Activated CD8-positive, alpha-beta memory T cell treated with anti-CD3 and anti-CD28 coated beads for 36 hours (primary cell): Measurements from ENCODE around the gene GUCY1A2. TPM values are rescaled to one million over a fixed set of nuclear protein-coding genes. Genes with fewer than 3 reads are reported as not detected.

Experiments
- CTCF ChIA-PET: fragments of 350-600 bp; sonication (Branson Sonifier 250); formaldehyde crosslinking; loops from one replicate; lab custom pipeline; 2021; ENCODE audit warnings: antibody characterized with exemption; lab: Charles Lee
- POLR2A ChIA-PET: fragments of 350-600 bp; sonication (Branson Sonifier 250); formaldehyde crosslinking; loops from one replicate; lab custom pipeline; 2021; ENCODE audit warnings: antibody characterized with exemption; lab: Charles Lee
- total RNA-seq, 2 experiments: library from RNA; stranded (reverse); gene quantifications; one replicate each; pipeline ENCODE4 v1.2.3, GENCODE V29; 2021

The GUCY1A2 gene
- total RNA-seq, 2 experiments from 2014 or later = not detected

GRCh38 chr11:107006076-107006833, 12.0 kb downstream of the GUCY1A2 start:
- CTCF ChIA-PET = no interaction called here
- POLR2A ChIA-PET = no interaction called here

DNA sequence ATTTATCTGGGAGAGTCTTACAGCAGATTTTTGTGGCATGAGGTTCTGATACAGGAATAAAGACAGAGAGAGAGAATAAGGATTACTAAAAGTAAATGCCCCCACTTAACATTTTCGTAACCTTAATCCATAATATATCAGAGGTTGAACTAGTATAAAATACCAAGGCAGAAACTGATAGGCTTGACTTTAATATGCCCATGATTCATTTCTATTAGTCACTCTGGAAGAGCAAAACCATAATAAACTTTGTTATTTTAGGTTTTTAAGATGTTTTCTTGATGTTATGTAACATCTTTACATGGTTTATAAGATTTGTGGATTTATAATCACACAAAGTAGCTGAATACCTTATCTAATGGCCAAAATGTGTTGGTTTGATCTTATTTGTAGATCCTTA, 19.1 kb downstream of the GUCY1A2 start:
- CTCF ChIA-PET = no interaction called here
- POLR2A ChIA-PET = no interaction called here

GRCh38 chr11:106998916-106999188, 19.4 kb downstream of the GUCY1A2 start:
- CTCF ChIA-PET = no interaction called here
- POLR2A ChIA-PET = no interaction called here

DNA sequence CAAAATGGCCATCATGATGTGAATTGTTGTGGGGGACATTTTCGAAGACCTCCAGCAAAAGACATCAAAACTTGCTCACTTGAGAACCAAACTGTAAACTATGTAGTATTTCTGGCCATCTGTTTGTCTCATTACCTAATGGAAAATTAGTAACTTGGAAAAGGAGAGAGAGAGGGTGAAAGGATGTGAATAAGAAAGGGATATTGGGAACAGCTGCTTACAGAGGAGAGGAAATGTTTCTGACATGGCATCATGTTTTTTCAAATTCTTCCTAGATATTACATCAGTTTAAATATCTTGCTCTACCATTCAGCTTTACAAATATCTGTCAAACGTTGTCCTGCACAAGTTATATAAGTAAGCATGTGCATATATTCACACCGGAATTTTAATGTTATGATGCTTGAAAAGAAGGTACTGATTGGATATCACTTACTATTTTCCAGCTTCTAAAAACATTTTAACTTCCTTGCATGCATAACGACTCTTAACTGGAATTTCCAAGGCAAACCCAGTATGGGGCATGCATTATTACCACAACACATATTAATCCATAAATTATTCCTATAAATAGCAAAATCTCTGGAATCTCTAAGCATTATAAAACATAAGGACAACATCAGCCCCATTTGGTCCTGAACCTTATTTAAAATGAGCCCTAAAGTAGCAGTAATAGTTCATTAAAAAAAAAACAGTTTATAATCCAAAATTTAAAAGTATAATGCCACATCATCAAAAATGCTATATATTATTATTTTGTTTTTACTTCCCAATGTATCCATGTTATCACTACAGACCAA, 20.0 kb downstream of the GUCY1A2 start:
- CTCF ChIA-PET = no interaction called here
- POLR2A ChIA-PET = no interaction called here

DNA sequence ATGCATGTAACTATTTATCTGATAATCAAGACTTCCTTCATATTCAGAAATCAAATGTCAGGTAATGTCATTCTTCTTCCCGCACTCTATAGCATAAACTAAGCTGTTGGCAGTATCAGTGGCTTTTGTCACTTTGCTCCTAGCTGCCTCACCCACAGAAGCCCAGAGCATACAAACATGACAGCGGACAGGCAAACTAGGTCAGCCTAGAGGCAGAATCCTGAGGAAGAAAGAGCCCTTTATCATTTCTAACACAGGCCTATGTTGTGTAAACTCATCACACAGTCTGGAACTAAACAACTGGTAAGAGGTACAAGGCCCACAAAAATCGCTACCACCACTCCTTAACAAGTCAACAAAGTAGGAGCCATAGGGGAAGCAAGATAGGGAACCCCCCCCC, 21.0 kb downstream of the GUCY1A2 start:
- POLR2A ChIA-PET = no interaction called here
- CTCF ChIA-PET = no interaction called here

- CTCF ChIA-PET = no interaction called here
- POLR2A ChIA-PET = no interaction called here
Measured at GRCh38 chr11:106996691-106997090, 21.6 kb downstream of the GUCY1A2 start.

DNA sequence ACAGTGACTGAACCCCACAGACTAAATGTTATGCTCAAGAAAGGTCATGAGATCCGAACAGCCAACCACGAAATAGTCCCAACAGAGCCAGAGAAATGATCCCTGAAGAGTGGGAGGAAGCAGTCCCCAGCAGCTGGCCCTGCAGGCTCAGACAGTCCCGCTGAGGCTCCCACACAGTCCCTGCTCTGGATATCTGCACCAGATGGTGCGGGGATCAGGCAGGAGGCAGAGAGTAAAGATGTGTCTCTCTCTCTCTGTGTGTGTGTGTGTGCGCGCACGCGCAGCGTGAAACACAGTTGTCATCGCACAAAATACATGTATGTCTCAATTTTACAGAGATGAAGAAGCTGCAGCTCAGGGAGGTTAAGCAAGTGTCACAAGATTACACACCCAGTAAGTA, 27.9 kb downstream of the GUCY1A2 start:
- CTCF ChIA-PET = no interaction called here

GRCh38 chr11:106989078-106989455, 29.2 kb downstream of the GUCY1A2 start:
- POLR2A ChIA-PET = no interaction called here

More for the DNA sequence above, 27.9 kb downstream of the GUCY1A2 start:
- POLR2A ChIA-PET = no interaction called here

GRCh38 chr11:106988151-106989077, 29.9 kb downstream of the GUCY1A2 start:
- ChIA-PET CTCF (no interaction called here), POLR2A (interaction anchor here (0.7 kb wide), 1 partner anchor 214 kb away, joined by 6 read pairs; no protein-coding TSS in a partner anchor)

More at GRCh38 chr11:106989078-106989455, 29.2 kb downstream of the GUCY1A2 start:
- CTCF ChIA-PET = no interaction called here

DNA sequence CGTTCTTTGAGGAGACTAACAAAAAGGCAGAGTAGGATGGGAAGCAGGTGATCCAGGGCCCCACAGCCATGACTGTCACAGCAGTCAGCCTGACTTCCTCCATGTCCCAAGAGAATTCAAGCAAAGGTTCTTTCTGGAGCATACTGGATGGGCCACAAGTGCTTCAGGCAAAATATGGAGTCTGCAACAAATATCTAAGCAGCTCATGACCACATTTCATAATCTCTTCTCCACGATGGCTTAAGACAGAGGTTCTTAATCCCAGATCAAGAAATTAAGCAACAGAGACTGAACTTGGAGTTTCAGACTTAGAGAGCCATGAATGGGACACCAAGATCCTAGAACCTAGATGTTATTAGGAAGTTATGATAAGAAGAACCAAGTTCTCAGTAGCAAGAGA, 31.6 kb downstream of the GUCY1A2 start:
- CTCF ChIA-PET = no interaction called here
- POLR2A ChIA-PET = no interaction called here

DNA sequence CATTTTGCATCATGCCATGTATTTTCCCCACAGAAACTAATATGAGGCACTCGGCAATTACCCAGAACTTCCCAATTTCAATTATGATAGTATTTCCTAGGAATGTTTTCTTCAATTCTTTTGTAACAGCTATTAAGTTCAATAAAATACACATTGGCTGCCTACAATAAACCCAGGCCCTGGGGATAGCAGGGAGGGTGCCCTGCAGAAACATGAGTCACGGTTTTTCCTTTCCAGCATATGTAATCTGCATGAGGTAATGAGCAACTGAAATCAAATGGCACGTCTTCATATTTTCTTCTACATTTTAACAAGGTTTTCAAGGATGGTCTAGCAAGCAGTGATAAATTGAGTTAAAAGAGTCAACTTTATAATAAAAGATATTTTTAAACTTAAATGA, 32.0 kb downstream of the GUCY1A2 start:
- CTCF ChIA-PET = no interaction called here
- POLR2A ChIA-PET = no interaction called here

DNA sequence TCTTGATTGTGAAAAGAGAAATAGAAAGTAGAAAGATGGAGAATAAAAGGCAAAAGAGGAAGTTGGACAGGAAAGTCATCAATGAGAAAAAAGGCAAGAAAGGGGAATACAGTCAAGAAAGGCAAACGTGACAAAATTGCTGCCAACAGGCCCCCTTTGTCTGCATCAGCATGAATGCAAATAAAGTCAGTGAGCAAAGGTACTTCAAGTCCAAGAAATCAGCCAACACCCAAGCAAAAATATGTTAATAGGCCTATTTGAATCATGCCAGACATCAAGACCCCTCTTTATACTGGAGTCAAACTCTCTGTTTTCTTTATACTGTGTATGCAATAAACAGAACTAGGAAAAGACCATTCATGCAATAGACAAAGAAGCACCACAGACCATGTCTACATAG, 34.3 kb downstream of the GUCY1A2 start:
- ChIA-PET CTCF (no interaction called here), POLR2A (no interaction called here)

- POLR2A ChIA-PET = no interaction called here
- CTCF ChIA-PET = no interaction called here
Measured at GRCh38 chr11:106983261-106983660, 35.0 kb downstream of the GUCY1A2 start.

DNA sequence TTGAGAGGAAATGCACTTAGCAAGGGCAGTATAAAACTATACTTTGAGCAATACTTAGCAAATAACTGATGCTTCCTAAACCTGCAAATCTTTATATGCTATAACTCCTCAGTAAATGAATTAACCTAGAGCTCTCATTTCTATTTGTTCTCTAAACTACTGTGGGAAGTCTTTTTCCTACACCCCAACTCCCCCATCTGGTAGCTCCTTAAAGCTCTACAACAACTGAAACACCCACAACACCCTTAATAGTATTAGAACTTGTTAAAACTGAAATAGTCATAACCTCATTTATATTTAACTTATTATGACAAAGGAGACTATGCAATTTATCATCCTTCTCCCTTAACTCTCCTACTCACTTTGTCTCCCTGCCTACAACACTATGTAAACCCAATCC, 43.4 kb downstream of the GUCY1A2 start:
- ChIA-PET CTCF (no interaction called here), POLR2A (no interaction called here)

DNA sequence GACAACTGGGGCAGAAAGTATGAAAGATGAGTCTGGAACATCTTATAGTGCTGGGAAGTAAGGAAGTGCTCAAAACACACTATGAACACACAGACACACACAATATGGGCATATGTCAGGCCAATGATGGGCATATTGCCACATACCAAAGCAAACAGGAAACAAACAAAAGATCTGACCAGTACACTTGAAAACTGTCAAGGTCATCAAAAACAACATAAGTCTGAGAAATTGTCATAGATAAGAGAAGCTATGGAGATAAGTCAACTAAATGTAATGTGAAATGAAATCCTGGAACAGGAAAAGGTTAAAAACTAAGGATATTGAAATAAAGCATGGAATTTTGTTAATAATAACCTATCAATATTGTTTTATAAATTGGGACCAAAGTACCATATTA, 46.4 kb downstream of the GUCY1A2 start:
- ChIA-PET CTCF (no interaction called here), POLR2A (no interaction called here)

DNA sequence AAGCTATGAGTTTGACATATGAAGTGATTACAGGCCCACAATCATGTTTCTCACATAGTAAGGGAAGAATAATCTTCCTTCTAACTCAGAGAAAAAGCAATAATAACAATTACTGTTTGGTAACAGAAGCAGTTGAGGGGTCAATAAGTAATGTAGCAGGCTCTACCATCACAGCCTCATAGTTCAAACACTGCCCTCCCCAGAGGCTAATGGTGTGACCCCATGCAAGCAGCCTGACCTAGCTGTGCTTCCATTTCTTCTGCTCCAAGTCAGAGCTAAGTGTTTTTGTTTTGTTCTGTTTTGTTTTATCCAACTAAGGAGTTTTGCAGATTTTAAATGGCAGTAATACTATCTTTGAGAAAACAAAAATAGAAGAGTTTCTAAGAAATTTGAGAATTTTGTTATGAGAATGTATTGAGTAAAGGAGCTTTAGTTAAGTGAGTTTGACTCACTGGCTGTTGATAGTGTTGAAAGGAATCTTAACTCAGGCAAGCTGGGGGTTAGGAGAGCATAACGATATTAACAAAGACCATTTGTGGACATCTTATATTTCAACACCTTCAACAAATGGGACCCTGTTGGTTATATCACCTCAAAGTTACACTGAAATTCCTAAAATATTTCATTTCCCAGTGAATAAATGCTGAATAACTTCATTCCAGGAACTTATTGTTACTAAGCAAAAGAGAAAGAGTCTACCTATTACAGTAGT, 48.5 kb downstream of the GUCY1A2 start:
- ChIA-PET POLR2A (no interaction called here), CTCF (no interaction called here)

DNA sequence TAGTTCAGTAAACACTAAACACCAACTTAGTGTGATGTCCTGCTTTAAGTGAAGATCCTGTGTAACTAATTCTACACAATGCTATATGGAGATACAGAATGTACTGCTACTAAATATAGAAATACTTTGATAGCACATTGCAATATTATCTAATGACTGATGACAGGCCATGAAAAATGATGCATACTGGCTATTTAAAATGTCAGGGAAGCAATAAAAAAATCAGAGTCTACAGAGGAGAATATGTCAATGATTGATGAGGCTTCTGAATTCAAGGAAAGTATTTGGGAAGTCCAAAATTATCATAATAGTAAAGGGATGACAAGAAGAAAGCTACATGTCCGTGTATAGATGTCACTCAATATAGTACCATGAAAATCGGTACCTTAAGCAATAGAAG, 55.3 kb downstream of the GUCY1A2 start:
- ChIA-PET POLR2A (no interaction called here), CTCF (no interaction called here)

- CTCF ChIA-PET = no interaction called here
- POLR2A ChIA-PET = no interaction called here
Measured at GRCh38 chr11:106961518-106961917, 56.8 kb downstream of the GUCY1A2 start.

GRCh38 chr11:106961048-106961447, 57.2 kb downstream of the GUCY1A2 start:
- ChIA-PET CTCF (no interaction called here), POLR2A (no interaction called here)

- CTCF ChIA-PET = no interaction called here
- POLR2A ChIA-PET = no interaction called here
Measured at GRCh38 chr11:106959800-106960199, 58.5 kb downstream of the GUCY1A2 start.
